Measurements from ENCODE around the gene IL17F. TPM values are rescaled to one million over a fixed set of nuclear protein-coding genes. Genes with fewer than 3 reads are reported as not detected.

IL17F gene
- total and polyA plus RNA-seq, 8 donors: not detected

DNA sequence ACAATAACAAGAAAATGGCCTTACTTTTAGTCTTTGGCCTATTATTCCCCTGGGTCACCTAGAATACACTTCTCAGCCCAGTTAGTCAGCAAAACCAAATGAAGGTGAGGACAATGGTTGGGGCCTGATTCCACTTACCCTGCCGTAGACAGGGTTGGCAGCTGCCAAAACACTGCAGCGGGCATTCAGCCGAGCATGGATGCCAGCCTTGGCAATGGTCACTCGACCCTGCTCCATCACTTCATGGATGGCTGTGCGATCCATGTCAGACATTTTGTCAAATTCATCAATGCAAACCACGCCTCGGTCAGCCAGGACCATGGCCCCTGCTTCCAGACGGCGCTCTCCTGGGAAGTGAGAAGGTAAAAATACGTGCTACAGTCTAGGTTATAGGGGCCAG, 31.8 kb upstream of the IL17F start:
- Histone ChIP-seq H3K9me3 (no peaks in the 10 kb centered on the region), H3K27ac (no peak overlapping the region), H3K4me3 (no peak overlapping the region), H3K36me3 (peaks cover 0 to 50% (median 13%) of the 10 kb centered on the region in 3 donors), H3K27me3 (no peaks in the 10 kb centered on the region), H3K4me1 (peaks cover 0 to 4% (median 0%) of the 10 kb centered on the region in 3 donors)
- intact Hi-C loops (cut with DNase I): no loop called here
- FAIRE-seq (no peak), ATAC-seq (no peak), DNase-seq (no peak)
- WGBS, 2 donors: 95% methylated on average over 10 of the region's 10 CpGs
- TF ChIP-seq CTCF (IDR thresholded peaks at IDR 0.05): no peak

GRCh38 chr6:52271852-52272460, 27.7 kb upstream of the IL17F start:
- FAIRE-seq (no peak), DNase-seq (no peak), ATAC-seq (peak in 3 of 4 donors; percentile 57 to 85 (median 74))
- 84 to 88% methylated on average over 9 of the region's 9 CpGs for WGBS, 2 donors
- TF ChIP-seq CTCF (IDR thresholded peaks at IDR 0.05): no peak
- Histone ChIP-seq H3K4me3 (no peak overlapping the region), H3K36me3 (peaks cover 0 to 41% (median 9%) of the 10 kb centered on the region in 3 donors), H3K9me3 (no peaks in the 10 kb centered on the region), H3K27ac (peak overlapping the region in 2 of 4 donors; percentile 44 to 49), H3K27me3 (no peaks in the 10 kb centered on the region), H3K4me1 (peaks cover 0 to 4% (median 0%) of the 10 kb centered on the region in 3 donors)
- intact Hi-C loops (cut with DNase I): no loop called here

DNA sequence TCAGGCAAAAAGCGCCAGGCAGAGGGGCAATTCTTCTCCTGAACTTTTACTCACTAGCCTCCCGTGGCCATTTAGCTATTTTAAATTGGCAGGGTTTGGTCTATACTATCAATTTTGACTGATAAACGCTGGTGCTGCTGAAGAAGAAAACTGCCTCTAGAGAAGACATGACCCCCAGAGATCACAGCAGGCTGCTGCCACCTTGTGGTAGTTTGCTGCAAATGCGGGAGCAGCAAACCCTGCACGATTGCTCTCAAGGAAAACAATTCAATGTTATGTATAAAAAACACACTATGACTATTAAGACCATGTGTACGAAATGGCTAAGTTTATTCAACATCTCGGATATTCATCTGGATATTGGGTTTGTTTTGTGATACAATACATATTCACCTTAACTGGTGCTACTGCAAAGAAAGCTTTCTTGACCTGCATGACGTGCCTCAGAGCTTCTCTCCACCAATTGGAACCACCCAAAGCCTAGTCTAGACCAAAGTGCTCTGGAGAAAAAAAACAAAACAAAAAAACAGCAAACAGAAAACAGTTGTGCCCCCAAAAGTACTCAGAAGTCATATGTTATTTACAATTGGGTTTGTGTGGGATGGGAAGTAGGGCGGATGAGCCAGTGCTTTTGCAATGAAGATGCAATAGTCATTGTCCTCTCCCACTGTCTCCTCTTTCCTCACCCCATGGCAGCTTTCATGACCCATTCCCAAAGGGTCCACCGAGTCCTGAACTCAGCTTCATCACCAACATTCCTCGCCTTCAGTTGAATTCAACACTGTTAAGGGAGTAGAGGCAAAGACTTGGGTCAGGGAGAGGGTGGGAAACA, 19.6 kb upstream of the IL17F start:
- DNase-seq (peak; percentile 36 to 78 (median 61)), FAIRE-seq (no peak), ATAC-seq (peak; percentile 68 to 95 (median 91))
- Histone ChIP-seq H3K36me3 (peaks cover 0 to 5% (median 4%) of the 10 kb centered on the region in 3 donors), H3K4me1 (no peaks in the 10 kb centered on the region), H3K4me3 (no peak overlapping the region), H3K27me3 (no peaks in the 10 kb centered on the region), H3K9me3 (no peaks in the 10 kb centered on the region), H3K27ac (no peak overlapping the region)
- intact Hi-C loops (cut with DNase I): no loop called here
- TF ChIP-seq CTCF (IDR thresholded peaks at IDR 0.05): peak; percentile 86 to 97 (median 92)
- 42 to 46% methylated on average over 11 of the region's 11 CpGs for WGBS, 2 donors

DNA sequence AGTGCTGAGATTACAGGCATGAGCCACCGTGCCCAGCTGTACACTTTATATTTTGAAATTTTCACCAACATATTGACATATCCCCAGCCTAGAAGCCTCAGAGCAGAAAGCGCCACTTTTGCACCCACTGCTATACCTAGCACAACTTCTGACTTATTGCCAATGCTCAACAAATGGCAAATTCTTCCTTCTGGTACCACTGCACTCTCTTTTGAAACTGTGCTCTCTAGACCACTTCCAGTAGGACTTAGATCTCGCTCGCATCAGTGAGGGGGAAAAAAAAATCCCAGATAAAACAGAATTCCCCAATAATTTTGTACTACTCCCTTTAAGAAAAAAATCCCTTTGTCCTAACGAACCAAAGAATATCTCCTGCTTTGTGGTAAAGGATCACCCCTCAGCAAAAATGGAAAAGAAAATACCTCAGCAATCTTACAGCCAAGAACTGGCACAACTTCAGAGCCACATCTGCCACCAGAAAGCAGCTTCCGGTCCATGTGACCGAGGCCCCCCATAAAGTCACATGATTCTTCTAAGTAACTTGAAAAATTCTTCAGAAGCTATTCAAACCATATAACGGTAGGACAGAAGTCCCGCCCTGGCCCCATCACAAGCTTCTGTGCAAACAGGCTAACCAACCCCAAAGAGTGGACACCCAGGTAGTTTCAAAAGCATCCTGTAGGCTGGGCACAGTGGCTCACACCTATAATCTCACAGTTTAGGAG, 18.5 kb upstream of the IL17F start:
- Histone ChIP-seq H3K9me3 (no peaks in the 10 kb centered on the region), H3K4me1 (no peaks in the 10 kb centered on the region), H3K36me3 (no peaks in the 10 kb centered on the region), H3K27ac (no peak overlapping the region), H3K27me3 (no peaks in the 10 kb centered on the region), H3K4me3 (no peak overlapping the region)
- no peak for TF ChIP-seq CTCF (IDR thresholded peaks at IDR 0.05)
- intact Hi-C loops (cut with DNase I): no loop called here
- ATAC-seq (no peak), FAIRE-seq (no peak), DNase-seq (no peak)
- 85 to 91% methylated on average over 9 of the region's 9 CpGs for WGBS, 2 donors

All from pancreas (tissue), 10 donors.